ENCODE data around the gene PDCL3. TPM values are rescaled to one million over a fixed set of nuclear protein-coding genes. Genes with fewer than 3 reads are reported as not detected.

PDCL3 gene
- total RNA-seq, 1 donor from 2014 or later, result 21.6 TPM

GRCh38 chr2:100603948-100604633 lies 41.3 kb downstream of the PDCL3 start:
- DNase-seq, result no peak

GRCh38 chr2:100606332-100606725 lies 43.5 kb downstream of the PDCL3 start:
- intact Hi-C loops (cut with DNase I), result no loop called here
- Histone ChIP-seq H3K27ac (no peak overlapping the region), H3K27me3 (no peaks in the 10 kb centered on the region), H3K4me3 (no peak overlapping the region), H3K4me1 (no peaks in the 10 kb centered on the region), H3K9me3 (no peaks in the 10 kb centered on the region), H3K36me3 (no peaks in the 10 kb centered on the region)
- TF ChIP-seq CTCF (IDR thresholded peaks at IDR 0.05), result no peak
- no peak for DNase-seq
- ATAC-seq, result no peak

More at GRCh38 chr2:100603948-100604633, 41.3 kb downstream of the PDCL3 start:
- H3K9me3 ChIP-seq, result no peaks in the 10 kb centered on the region
- intact Hi-C loops (cut with DNase I), result no loop called here
- no peaks in the 10 kb centered on the region for H3K27me3 ChIP-seq
- no peak for ATAC-seq
- TF ChIP-seq CTCF (IDR thresholded peaks at IDR 0.05), result no peak
- H3K4me3 ChIP-seq, result no peak overlapping the region
- no peaks in the 10 kb centered on the region for H3K4me1 ChIP-seq
- H3K36me3 ChIP-seq, result no peaks in the 10 kb centered on the region
- no peak overlapping the region for H3K27ac ChIP-seq

- Histone ChIP-seq H3K9me3 (no peaks in the 10 kb centered on the region), H3K36me3 (no peaks in the 10 kb centered on the region), H3K4me1 (no peaks in the 10 kb centered on the region), H3K4me3 (no peak overlapping the region), H3K27me3 (no peaks in the 10 kb centered on the region), H3K27ac (no peak overlapping the region)
- intact Hi-C loops (cut with DNase I), result no loop called here
- peak; percentile 85 for TF ChIP-seq CTCF (IDR thresholded peaks at IDR 0.05)
- DNase-seq (peak; percentile 40), ATAC-seq (peak; percentile 65)
Measured at GRCh38 chr2:100606726-100607343, 44.0 kb downstream of the PDCL3 start.

- no peaks in the 10 kb centered on the region for H3K27me3 ChIP-seq
- intact Hi-C loops (cut with DNase I), result loop anchor here (5.0 kb wide), 1 partner anchor 377 kb away; no protein-coding TSS in a partner anchor
- DNase-seq (peak; percentile 74), ATAC-seq (peak; percentile 78)
- H3K27ac ChIP-seq, result no peak overlapping the region
- H3K4me1 ChIP-seq, result no peaks in the 10 kb centered on the region
- H3K9me3 ChIP-seq, result no peaks in the 10 kb centered on the region
- TF ChIP-seq CTCF (IDR thresholded peaks at IDR 0.05), result peak; percentile 53
- no peak overlapping the region for H3K4me3 ChIP-seq
- H3K36me3 ChIP-seq, result no peaks in the 10 kb centered on the region
Measured at GRCh38 chr2:100610381-100610831, 47.6 kb downstream of the PDCL3 start.

- DNase-seq, result peak; percentile 46
- Histone ChIP-seq H3K4me1 (no peaks in the 10 kb centered on the region), H3K27ac (no peak overlapping the region), H3K27me3 (no peaks in the 10 kb centered on the region), H3K9me3 (no peaks in the 10 kb centered on the region), H3K4me3 (no peak overlapping the region), H3K36me3 (no peaks in the 10 kb centered on the region)
- no peak for TF ChIP-seq CTCF (IDR thresholded peaks at IDR 0.05)
- ATAC-seq, result no peak
- intact Hi-C loops (cut with DNase I), result loop anchor here (5.0 kb wide), 1 partner anchor 376 kb away; no protein-coding TSS in a partner anchor
Measured at GRCh38 chr2:100611079-100612029, 48.6 kb downstream of the PDCL3 start.

Measured in upper lobe of right lung (tissue), 1 donor.